IMR-90 (cell line): ENCODE measurements around the gene AJUBA. TPM values are rescaled to one million over a fixed set of nuclear protein-coding genes. Genes with fewer than 3 reads are reported as not detected.

Experiments used
- ATAC-seq: fragments of 200-7000 bp; cut with Tn5 transposase; 2 replicates; pipeline ENCODE4 v1.9.1; 2020; ENCODE audit warnings: low read depth, mild to moderate bottlenecking, moderate library complexity
- BruUV-seq: library from RNA; stranded (reverse); fragments of 400-500 nt; replicated peaks from 2 replicates; lab custom pipeline; 2021; lab: Mats Ljungman, UMichigan
- CTCF ChIA-PET: fragments of 300-600 bp; formaldehyde crosslinking; extraction: SDS; loops from one replicate; lab custom pipeline; 2021; ENCODE audit warnings: antibody characterized with exemption; lab: Yijun Ruan, JAX
- POLR2A ChIA-PET: fragments of 300-600 bp; sonication (Branson Sonifier 250); formaldehyde crosslinking; loops from one replicate; lab custom pipeline; 2022; ENCODE audit warnings: antibody characterized with exemption; ENCODE audit not compliant: unreplicated experiment; lab: Charles Lee
- DNase-seq: peaks from one replicate; pipeline ENCODE4 v3.0.0; 2013
- H2AFZ ChIP-seq: replicated peaks from 2 replicates; pipeline ENCODE3; 2013; ENCODE audit warnings: low read length, mild to moderate bottlenecking; ENCODE audit not compliant: poor library complexity
- H2AK5ac ChIP-seq: 2 replicates; pipeline ENCODE4 v1.6.1; 2013; ENCODE audit warnings: low read depth, low read length, inconsistent platforms
- H2AK9ac ChIP-seq: replicated peaks from 2 replicates; pipeline ENCODE3; 2013; ENCODE audit warnings: mild to moderate bottlenecking, low read depth, low read length, moderate library complexity; ENCODE audit not compliant: poor library complexity
- H2BK120ac ChIP-seq: 2 replicates; pipeline ENCODE4 v1.6.1; 2013; ENCODE audit warnings: low read depth, low read length, inconsistent platforms
- H2BK15ac ChIP-seq: 3 replicates; pipeline ENCODE4 v1.6.1; 2013; ENCODE audit warnings: low read depth, low read length, inconsistent platforms
- H2BK20ac ChIP-seq: 2 replicates; pipeline ENCODE4 v1.6.1; 2013; ENCODE audit warnings: low read depth, mild to moderate bottlenecking, inconsistent platforms, low read length, moderate library complexity
- H2BK5ac ChIP-seq: 2 replicates; pipeline ENCODE4 v1.6.1; 2013; ENCODE audit warnings: mild to moderate bottlenecking, low read depth, low read length, inconsistent platforms; ENCODE audit not compliant: poor library complexity, severe bottlenecking
- H3K14ac ChIP-seq: replicated peaks from 2 replicates; pipeline ENCODE4 v1.6.1; 2013; ENCODE audit warnings: low read depth, low read length, inconsistent platforms
- H3K18ac ChIP-seq: 2 replicates; pipeline ENCODE4 v1.6.1; 2013; ENCODE audit warnings: low read depth, low read length, control low read depth
- H3K23ac ChIP-seq: 2 replicates; pipeline ENCODE4 v1.6.1; 2013; ENCODE audit warnings: low read depth, low read length, inconsistent platforms
- H3K27ac ChIP-seq: 2 replicates; pipeline ENCODE4 v1.5.1; 2013; ENCODE audit warnings: mild to moderate bottlenecking, control low read depth, low read length; ENCODE audit not compliant: insufficient read depth
- H3K27me3 ChIP-seq: 2 replicates; pipeline ENCODE4 v1.6.1; 2013; ENCODE audit warnings: low read length; ENCODE audit not compliant: control insufficient read depth, insufficient read depth
- H3K36me3 ChIP-seq: 2 replicates; pipeline ENCODE4 v1.6.1; 2013; ENCODE audit warnings: low read length, mixed read lengths; ENCODE audit not compliant: control insufficient read depth, insufficient read depth
- H3K4ac ChIP-seq: 2 replicates; pipeline ENCODE4 v1.6.1; 2013; ENCODE audit warnings: low read depth, low read length, inconsistent platforms
- H3K4me1 ChIP-seq: 2 replicates; pipeline ENCODE4 v1.6.1; 2013; ENCODE audit warnings: low read length, mixed read lengths; ENCODE audit not compliant: control insufficient read depth, insufficient read depth
- H3K4me2 ChIP-seq: 2 replicates; pipeline ENCODE4 v1.6.1; 2013; ENCODE audit warnings: low read depth, mild to moderate bottlenecking, control low read depth, low read length, moderate library complexity
- H3K4me3 ChIP-seq: 2 replicates; pipeline ENCODE4 v1.5.1; 2013; ENCODE audit warnings: low read depth, mild to moderate bottlenecking, control low read depth, low read length, moderate library complexity; ENCODE audit not compliant: insufficient read depth
- H3K56ac ChIP-seq: 2 replicates; pipeline ENCODE4 v1.6.1; 2013; ENCODE audit warnings: low read length, inconsistent platforms; ENCODE audit not compliant: insufficient read depth; ENCODE audit errors: extremely low read depth
- H3K79me1 ChIP-seq, 2 experiments: 2 replicates each; pipeline ENCODE4 v1.6.1; 2013; ENCODE audit warnings: low read length in 2 of 2, inconsistent platforms in 1 of 2, low read depth in 1 of 2
- H3K9ac ChIP-seq: 2 replicates; pipeline ENCODE4 v1.6.1; 2013; ENCODE audit warnings: low read depth, low read length, control low read depth
- H3K9me1 ChIP-seq: 2 replicates; pipeline ENCODE4 v1.6.1; 2013; ENCODE audit warnings: low read length, inconsistent platforms; ENCODE audit not compliant: insufficient read depth
- H3K9me3 ChIP-seq: 2 replicates; pipeline ENCODE4 v1.6.1; 2013; ENCODE audit warnings: low read length; ENCODE audit not compliant: control insufficient read depth, insufficient read depth
- H4K20me1 ChIP-seq: 2 replicates; pipeline ENCODE4 v1.6.1; 2013; ENCODE audit warnings: low read length, inconsistent platforms; ENCODE audit not compliant: insufficient read depth
- H4K5ac ChIP-seq: 2 replicates; pipeline ENCODE4 v1.6.1; 2013; ENCODE audit warnings: mild to moderate bottlenecking, low read depth, low read length, control low read depth
- H4K8ac ChIP-seq, 2 experiments: 2 replicates each; pipeline ENCODE4 v1.6.1; 2013; ENCODE audit warnings: low read depth in 2 of 2, low read length in 2 of 2, control low read depth in 1 of 2, inconsistent platforms in 1 of 2
- H4K91ac ChIP-seq: 2 replicates; pipeline ENCODE4 v1.6.1; 2013; ENCODE audit warnings: low read depth, low read length, inconsistent platforms; ENCODE audit not compliant: insufficient read depth
- BHLHE40 ChIP-seq: fragments of 150-350 bp; IDR thresholded peaks from 2 replicates; pipeline ENCODE4 v1.6.1; 2016; ENCODE audit warnings: mild to moderate bottlenecking, low read depth, low read length
- CEBPB ChIP-seq: IDR thresholded peaks from 2 replicates; pipeline ENCODE4 v1.6.1; 2012; ENCODE audit warnings: low read depth, low read length, improper control_type of control experiment
- CHD1 ChIP-seq: IDR thresholded peaks from 2 replicates; pipeline ENCODE4 v1.6.1; 2012; ENCODE audit warnings: low read depth, low read length, improper control_type of control experiment
- CTCF ChIP-seq: conservative IDR thresholded peaks from 2 replicates; pipeline ENCODE4 v1.5.1; 2012; ENCODE audit warnings: mild to moderate bottlenecking, low read depth, low read length, improper control_type of control experiment
- ELK1 ChIP-seq: fragments of 150-350 bp; IDR thresholded peaks from 2 replicates; pipeline ENCODE4 v1.6.1; 2016; ENCODE audit warnings: low read depth, mild to moderate bottlenecking, low read length, moderate library complexity, borderline replicate concordance
- FOS ChIP-seq: fragments of 150-350 bp; IDR thresholded peaks from 2 replicates; pipeline ENCODE4 v1.6.1; 2016; ENCODE audit warnings: low read depth, low read length
- MAFK ChIP-seq: IDR thresholded peaks from 2 replicates; pipeline ENCODE4 v1.6.1; 2012; ENCODE audit warnings: low read depth, low read length, improper control_type of control experiment
- MAZ ChIP-seq: IDR thresholded peaks from 2 replicates; pipeline ENCODE4 v1.6.1; 2012; ENCODE audit warnings: low read depth, mild to moderate bottlenecking, low read length, improper control_type of control experiment, moderate library complexity, borderline replicate concordance
- MXI1 ChIP-seq: IDR thresholded peaks from 2 replicates; pipeline ENCODE4 v1.6.1; 2012; ENCODE audit warnings: low read depth, mild to moderate bottlenecking, low read length, moderate library complexity, borderline replicate concordance
- NFE2L2 ChIP-seq: fragments of 150-350 bp; IDR thresholded peaks from 2 replicates; pipeline ENCODE4 v1.6.1; 2016; ENCODE audit warnings: low read depth, mild to moderate bottlenecking, low read length
- POLR2A ChIP-seq: IDR thresholded peaks from 2 replicates; pipeline ENCODE4 v1.6.1; 2012; ENCODE audit warnings: mild to moderate bottlenecking, low read depth, low read length
- RAD21 ChIP-seq: IDR thresholded peaks from 2 replicates; pipeline ENCODE4 v1.6.1; 2012; ENCODE audit warnings: low read length, improper control_type of control experiment
- RCOR1 ChIP-seq: IDR thresholded peaks from 2 replicates; pipeline ENCODE4 v1.6.1; 2012; ENCODE audit warnings: mild to moderate bottlenecking, low read length, improper control_type of control experiment; ENCODE audit not compliant: insufficient replicate concordance
- RFX5 ChIP-seq: IDR thresholded peaks from 2 replicates; pipeline ENCODE4 v1.8.0; 2012; ENCODE audit warnings: low read depth, mild to moderate bottlenecking, low read length, moderate library complexity
- SMC3 ChIP-seq: fragments of 150-350 bp; IDR thresholded peaks from 2 replicates; pipeline ENCODE4 v1.6.1; 2016; ENCODE audit warnings: low read depth, mild to moderate bottlenecking, antibody characterized with exemption, low read length, moderate library complexity
- WGBS, 2 experiments: methylation state at CpG; one replicate each; pipeline versions ENCODE4 v1.1.5 to v1.1.7; 2013; ENCODE audit warnings: missing lambda C conversion rate in 2 of 2; ENCODE audit not compliant: insufficient read length in 1 of 2; ENCODE audit errors: extremely low coverage in 2 of 2; 5-methylcytosine and 5-hydroxymethylcytosine counted together
- dilution Hi-C: fragments of 300-500 bp; cut with HindIII; formaldehyde crosslinking; loops from one replicate; pipeline ENCODE4 v1.14.3; 2018; ENCODE audit warnings: low sequenced_read_pairs; ENCODE audit not compliant: unreplicated experiment
- in situ Hi-C: fragments of 300-500 bp; cut with MboI; formaldehyde crosslinking; loops from 3 replicates; pipeline ENCODE4 v1.14.3; 2019; ENCODE audit warnings: low sequenced_read_pairs, inconsistent platforms, mixed read lengths
- intact Hi-C: fragments of 100-400 bp; cut with micrococcal nuclease; formaldehyde crosslinking; loops from 2 replicates; pipeline ENCODE4 v1.10.0; 2022
- polyA plus RNA-seq, 3 experiments: library from polyadenylated mRNA; depleted of rRNA; stranded (reverse); fragments of >200 nt; gene quantifications; 2 replicates each; pipeline ENCODE4 v1.2.3, GENCODE V29; 2012; ENCODE audit warnings: low replicate concordance in 1 of 3
- total RNA-seq: library from RNA; depleted of rRNA; stranded (reverse); fragments of >200 nt; gene quantifications from 2 replicates; pipeline ENCODE4 v1.2.3, GENCODE V29; 2012
- TF ChIP-seq, protein P1 (sequence below): fragments of 150-350 bp; IDR thresholded peaks from 2 replicates; pipeline ENCODE4 v1.6.1; 2017; ENCODE audit warnings: mild to moderate bottlenecking, antibody characterized with exemption, low read length, low read depth

Gene AJUBA
- total and polyA plus RNA-seq, 2 of the 4 experiments (the other 2 are of a cell fraction) = 46.4 to 67.6 TPM

GRCh38 chr14:22932146-22932545 lies 50.2 kb downstream of the AJUBA start:
- Histone ChIP-seq H3K18ac (no peak overlapping the region), H3K4me3 (no peak overlapping the region), H3K36me3 (peaks cover 3% of the 10 kb centered on the region), H3K9ac (no peak overlapping the region), H4K8ac (no peak overlapping the region), H3K4me1 (peaks cover 3% of the 10 kb centered on the region; the same call in 1 of the 2 replicates), H3K79me1 (peaks cover 7 to 20% of the 10 kb centered on the region in 2 experiments), H2BK20ac (no peak overlapping the region), H2AK5ac (no peak overlapping the region), H3K4me2 (no peak overlapping the region), H3K27ac (no peak overlapping the region), H2BK5ac (no peak overlapping the region), H4K91ac (no peak overlapping the region), H2BK120ac (no peak overlapping the region), H2BK15ac (no peak overlapping the region), H3K9me1 (no peaks in the 10 kb centered on the region; the same call in 1 of the 2 replicates), H3K23ac (no peak overlapping the region), H3K9me3 (no peaks in the 10 kb centered on the region), H3K56ac (no peak overlapping the region), H4K20me1 (no peaks in the 10 kb centered on the region), H2AK9ac (no peak overlapping the region), H4K5ac (no peak overlapping the region), H3K27me3 (no peaks in the 10 kb centered on the region), H3K4ac (no peak overlapping the region), H2AFZ (no peak overlapping the region), H3K14ac (no peak overlapping the region)
- intact Hi-C loops (no loop called here), in situ Hi-C loops (no loop called here), dilution Hi-C loops (no loop called here)
- WGBS, 2 experiments = no CpG with 5 or more reads among the region's 3 CpGs
- TF ChIP-seq MAZ (no peak), ELK1 (no peak), NFE2L2 (no peak), MXI1 (no peak), CEBPB (no peak), BHLHE40 (no peak), FOS (no peak), RCOR1 (no peak), MAFK (no peak), RAD21 (no peak), RFX5 (no peak), POLR2A (no peak), SMC3 (no peak), CTCF (no peak), CHD1 (no peak)
- TF ChIP-seq, protein P1, sequence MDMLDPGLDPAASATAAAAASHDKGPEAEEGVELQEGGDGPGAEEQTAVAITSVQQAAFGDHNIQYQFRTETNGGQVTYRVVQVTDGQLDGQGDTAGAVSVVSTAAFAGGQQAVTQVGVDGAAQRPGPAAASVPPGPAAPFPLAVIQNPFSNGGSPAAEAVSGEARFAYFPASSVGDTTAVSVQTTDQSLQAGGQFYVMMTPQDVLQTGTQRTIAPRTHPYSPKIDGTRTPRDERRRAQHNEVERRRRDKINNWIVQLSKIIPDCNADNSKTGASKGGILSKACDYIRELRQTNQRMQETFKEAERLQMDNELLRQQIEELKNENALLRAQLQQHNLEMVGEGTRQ = no peak
- no peak for DNase-seq
- ChIA-PET CTCF (interaction anchor here (0.6 kb wide), 1 partner anchor 1627 kb away, joined by 4 read pairs; no protein-coding TSS in a partner anchor), POLR2A (no interaction called here)
- no TSS peak for BruUV-seq
- no peak for ATAC-seq
